Mammary epithelial cell (primary cell): ENCODE data around the gene RAB11FIP4.

Source experiments
- CTCF ChIP-seq, 2 donors: IDR thresholded peaks in 1 of 2; conservative IDR thresholded peaks in 1 of 2; 2 replicates each; pipeline ENCODE4 v1.5.1; 2011 to 2012; ENCODE audit warnings: inconsistent platforms in 2 of 2, low read length in 2 of 2, mild to moderate bottlenecking in 2 of 2, control low read depth in 1 of 2, low read depth in 1 of 2; ENCODE audit not compliant: insufficient read depth in 1 of 2; ENCODE audit errors: extremely low read depth in 1 of 2
- EZH2 ChIP-seq: IDR thresholded peaks from 2 replicates; pipeline ENCODE4 v1.6.1; 2012; ENCODE audit warnings: low read length, inconsistent platforms, borderline replicate concordance

GRCh38 chr17:31575043-31575442 lies 183.6 kb downstream of the RAB11FIP4 start:
- TF ChIP-seq CTCF (conservative IDR thresholded peaks at IDR 0.05 in 1 of 2, IDR thresholded peaks at IDR 0.05 in 1 of 2; ENCODE audit: extremely low read depth in 1 of 2, insufficient read depth in 1 of 2, low read depth in 1 of 2, low read length in 2 of 2): no peak
- TF ChIP-seq EZH2: no peak
